ENCODE results near the gene KCNJ5. TPM values are rescaled to one million over a fixed set of nuclear protein-coding genes. Genes with fewer than 3 reads are reported as not detected.
"Not testable (repeated sequence)": the region's sequence is repeated elsewhere in the genome, so short reads cannot be mapped to it uniquely, and the experiment has no call there.

Gene KCNJ5
- total and polyA plus RNA-seq, 2 experiments from 2014 or later = under 0.01 TPM; not detected in 1

- 64 to 71% methylated on average over 3 of the region's 3 CpGs for WGBS, 2 experiments (ENCODE audit: low coverage in 1 of 2, low lambda C conversion rate in 2 of 2, missing lambda C conversion rate in 2 of 2)
- H3F3A ChIP-seq (ENCODE audit: insufficient read depth) = no peaks in the 10 kb centered on the region
- TF ChIP-seq EZH2 (IDR thresholded peaks at IDR 0.05; ENCODE audit: insufficient read depth, poor library complexity, severe bottlenecking) (no peak), EZH2phosphoT487 (IDR thresholded peaks at IDR 0.05; ENCODE audit: insufficient read depth, low read depth) (no peak)
- H3K36me3 ChIP-seq (ENCODE audit: low read depth) = no peaks in the 10 kb centered on the region
- no peak for DNase-seq
- H4K20me1 ChIP-seq (ENCODE audit: insufficient read depth) = no peaks in the 10 kb centered on the region
- no peak overlapping the region for H3K9ac ChIP-seq
- H3K27ac ChIP-seq = no peak overlapping the region
- H3K9me3 ChIP-seq (ENCODE audit: low read depth) = no peaks in the 10 kb centered on the region
- in situ Hi-C loops (cut with MboI) = no loop called here
- H3K4me3 ChIP-seq = no peak overlapping the region
- no peak overlapping the region for H3K4me2 ChIP-seq (ENCODE audit: unreplicated experiment)
- no peak overlapping the region for H2AFZ ChIP-seq
- peaks cover 5% of the 10 kb centered on the region for H3K27me3 ChIP-seq (replicated peaks; ENCODE audit: insufficient read depth)
- no peaks in the 10 kb centered on the region for H3K9me2 ChIP-seq (ENCODE audit: insufficient read depth)
- H3K4me1 ChIP-seq (ENCODE audit: insufficient read depth) = no peaks in the 10 kb centered on the region
- H3K79me2 ChIP-seq (ENCODE audit: insufficient read depth) = no peaks in the 10 kb centered on the region
Observed at GRCh38 chr11:128916037-128916572, 24.9 kb downstream of the KCNJ5 start.

DNA sequence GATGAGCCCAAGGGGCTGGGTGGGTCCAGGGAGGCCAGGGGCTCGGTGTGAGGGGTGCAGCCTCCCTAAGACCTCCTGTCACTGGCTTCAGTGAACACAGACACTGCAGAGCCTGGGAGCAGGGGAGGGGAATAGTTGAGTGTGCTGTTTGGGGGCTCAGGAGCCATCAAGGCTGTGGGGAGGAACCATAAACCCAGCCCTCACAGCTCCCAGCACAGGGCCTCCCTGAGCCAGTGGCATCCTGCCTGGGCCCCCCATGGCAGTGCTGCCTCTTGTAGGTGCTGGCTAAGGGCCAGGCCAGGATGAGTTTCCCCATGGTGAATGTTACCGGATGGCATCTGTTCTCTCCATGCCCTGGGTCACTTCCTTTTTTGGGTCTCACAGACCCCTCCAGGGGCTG, 25.5 kb downstream of the KCNJ5 start:
- Histone ChIP-seq H3F3A (ENCODE audit: insufficient read depth) (no peaks in the 10 kb centered on the region), H3K4me2 (ENCODE audit: unreplicated experiment) (no peak overlapping the region), H3K36me3 (ENCODE audit: low read depth) (no peaks in the 10 kb centered on the region), H3K4me3 (no peak overlapping the region), H3K27ac (no peak overlapping the region), H3K9me2 (ENCODE audit: insufficient read depth) (no peaks in the 10 kb centered on the region), H3K79me2 (ENCODE audit: insufficient read depth) (no peaks in the 10 kb centered on the region), H3K9ac (no peak overlapping the region), H2AFZ (no peak overlapping the region), H3K27me3 (replicated peaks; ENCODE audit: insufficient read depth) (peaks cover 5% of the 10 kb centered on the region), H3K4me1 (ENCODE audit: insufficient read depth) (no peaks in the 10 kb centered on the region), H3K9me3 (ENCODE audit: low read depth) (no peaks in the 10 kb centered on the region), H4K20me1 (ENCODE audit: insufficient read depth) (no peaks in the 10 kb centered on the region)
- TF ChIP-seq EZH2phosphoT487 (IDR thresholded peaks at IDR 0.05; ENCODE audit: insufficient read depth, low read depth) = no peak
- no peak for TF ChIP-seq EZH2 (IDR thresholded peaks at IDR 0.05; ENCODE audit: insufficient read depth, poor library complexity, severe bottlenecking)
- 79 to 80% methylated on average over 2 of the region's 2 CpGs for WGBS, 2 experiments (ENCODE audit: low coverage in 1 of 2, low lambda C conversion rate in 2 of 2, missing lambda C conversion rate in 2 of 2)
- no peak for DNase-seq
- in situ Hi-C loops (cut with MboI) = no loop called here

DNA sequence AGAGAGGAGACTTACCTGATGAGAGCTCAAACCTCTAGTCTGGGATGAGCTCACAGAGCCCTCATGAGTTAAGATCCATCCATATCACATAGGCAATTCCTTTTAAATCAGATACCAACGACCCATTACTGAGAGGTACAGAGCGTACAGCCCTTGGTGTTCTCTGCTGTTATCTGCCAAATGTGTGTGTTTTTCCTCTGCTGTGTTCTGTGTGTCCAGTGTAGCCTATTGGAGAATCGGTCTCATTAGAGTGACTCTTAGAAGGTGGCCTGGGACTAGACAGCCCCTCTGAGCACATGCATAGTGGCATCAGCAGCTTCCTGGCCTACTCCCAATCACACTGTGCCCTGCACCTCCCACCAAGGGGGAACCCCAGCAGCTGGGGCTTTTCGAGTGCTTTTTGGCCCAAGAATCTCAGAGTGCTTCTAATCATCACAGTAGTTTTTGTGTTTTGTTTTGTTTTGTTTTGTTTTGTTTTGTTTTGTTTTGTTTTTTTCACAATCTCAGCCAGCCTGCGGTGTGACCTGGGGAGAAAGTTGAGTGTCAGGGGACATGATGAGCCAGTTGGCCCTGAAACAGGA, 26.1 kb downstream of the KCNJ5 start:
- Histone ChIP-seq H3K4me2 (ENCODE audit: unreplicated experiment) (no peak overlapping the region), H2AFZ (no peak overlapping the region), H3K9ac (no peak overlapping the region), H3F3A (ENCODE audit: insufficient read depth) (no peaks in the 10 kb centered on the region), H3K27ac (no peak overlapping the region), H3K27me3 (replicated peaks; ENCODE audit: insufficient read depth) (peaks cover 5% of the 10 kb centered on the region), H3K4me3 (no peak overlapping the region), H3K9me2 (ENCODE audit: insufficient read depth) (no peaks in the 10 kb centered on the region), H3K36me3 (ENCODE audit: low read depth) (no peaks in the 10 kb centered on the region), H3K4me1 (ENCODE audit: insufficient read depth) (no peaks in the 10 kb centered on the region), H3K79me2 (ENCODE audit: insufficient read depth) (no peaks in the 10 kb centered on the region), H3K9me3 (ENCODE audit: low read depth) (no peaks in the 10 kb centered on the region), H4K20me1 (ENCODE audit: insufficient read depth) (no peaks in the 10 kb centered on the region)
- in situ Hi-C loops (cut with MboI) = no loop called here
- WGBS, 2 experiments (ENCODE audit: low coverage in 1 of 2, low lambda C conversion rate in 2 of 2, missing lambda C conversion rate in 2 of 2) = 55 to 63% methylated on average over 5 of the region's 5 CpGs
- TF ChIP-seq EZH2 (IDR thresholded peaks at IDR 0.05; ENCODE audit: insufficient read depth, poor library complexity, severe bottlenecking) = no peak
- no peak for DNase-seq

- Histone ChIP-seq H2AFZ (no peak overlapping the region), H3K79me2 (ENCODE audit: insufficient read depth) (no peaks in the 10 kb centered on the region), H3K9ac (no peak overlapping the region), H4K20me1 (ENCODE audit: insufficient read depth) (no peaks in the 10 kb centered on the region), H3F3A (ENCODE audit: insufficient read depth) (no peaks in the 10 kb centered on the region), H3K27me3 (replicated peaks; ENCODE audit: insufficient read depth) (peaks cover 10% of the 10 kb centered on the region), H3K27ac (no peak overlapping the region), H3K9me3 (ENCODE audit: low read depth) (no peaks in the 10 kb centered on the region), H3K4me1 (ENCODE audit: insufficient read depth) (no peaks in the 10 kb centered on the region), H3K9me2 (ENCODE audit: insufficient read depth) (no peaks in the 10 kb centered on the region), H3K4me2 (ENCODE audit: unreplicated experiment) (no peak overlapping the region), H3K36me3 (ENCODE audit: low read depth) (no peaks in the 10 kb centered on the region), H3K4me3 (no peak overlapping the region)
- no peak for DNase-seq
- TF ChIP-seq EZH2phosphoT487 (IDR thresholded peaks at IDR 0.05; ENCODE audit: insufficient read depth, low read depth) (no peak), EZH2 (IDR thresholded peaks at IDR 0.05; ENCODE audit: insufficient read depth, poor library complexity, severe bottlenecking) (no peak)
- 37 to 46% methylated on average over 5 of the region's 5 CpGs for WGBS, 2 experiments (ENCODE audit: low coverage in 1 of 2, low lambda C conversion rate in 2 of 2, missing lambda C conversion rate in 2 of 2)
- in situ Hi-C loops (cut with MboI) = no loop called here
Observed at GRCh38 chr11:128919216-128919615, 28.1 kb downstream of the KCNJ5 start.

DNA sequence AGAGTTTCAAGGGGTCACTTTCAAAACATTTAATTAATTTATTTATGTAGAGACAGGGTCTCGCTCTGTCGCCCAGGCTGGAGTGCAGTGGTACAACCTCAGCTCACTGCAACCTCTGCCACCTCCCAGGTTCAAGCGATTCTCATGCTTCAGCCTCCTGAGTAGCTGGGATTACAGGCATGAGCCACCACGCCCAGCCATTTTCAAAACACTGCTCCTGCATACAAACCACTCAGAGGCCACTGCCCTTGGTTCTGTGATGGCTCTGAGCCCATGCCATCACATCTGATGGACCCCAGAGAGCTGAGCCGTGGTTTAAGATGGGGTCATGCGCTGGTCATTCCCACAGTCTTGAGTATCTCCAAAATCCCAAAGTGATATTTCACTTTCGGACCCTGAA, 28.5 kb downstream of the KCNJ5 start:
- peaks cover 14% of the 10 kb centered on the region for H3K27me3 ChIP-seq (replicated peaks; ENCODE audit: insufficient read depth)
- H3K36me3 ChIP-seq (ENCODE audit: low read depth); H3K4me1 ChIP-seq (ENCODE audit: insufficient read depth); H4K20me1 ChIP-seq (ENCODE audit: insufficient read depth); H3K4me2 ChIP-seq (ENCODE audit: unreplicated experiment); H3K9ac ChIP-seq; H3K9me3 ChIP-seq (ENCODE audit: low read depth); H2AFZ ChIP-seq; H3K4me3 ChIP-seq; H3K27ac ChIP-seq; H3K79me2 ChIP-seq (ENCODE audit: insufficient read depth); H3K9me2 ChIP-seq (ENCODE audit: insufficient read depth); in situ Hi-C loops (cut with MboI); DNase-seq; H3F3A ChIP-seq (ENCODE audit: insufficient read depth): not testable (repeated sequence)
- WGBS, 2 experiments (ENCODE audit: low coverage in 1 of 2, low lambda C conversion rate in 2 of 2, missing lambda C conversion rate in 2 of 2) = 72% methylated on average over 7 of the region's 7 CpGs
